IMR-90 (cell line): ENCODE data around the gene CDH22. TPM values are rescaled to one million over a fixed set of nuclear protein-coding genes. Genes with fewer than 3 reads are reported as not detected.

Source experiments
- ATAC-seq: fragments of 200-7000 bp; cut with Tn5 transposase; 2 replicates; pipeline ENCODE4 v1.9.1; 2020; ENCODE audit warnings: low read depth, mild to moderate bottlenecking, moderate library complexity
- BruUV-seq: library from RNA; stranded (reverse); fragments of 400-500 nt; replicated peaks from 2 replicates; lab custom pipeline; 2021; lab: Mats Ljungman, UMichigan
- CTCF ChIA-PET: fragments of 300-600 bp; formaldehyde crosslinking; extraction: SDS; loops from one replicate; lab custom pipeline; 2021; ENCODE audit warnings: antibody characterized with exemption; lab: Yijun Ruan, JAX
- POLR2A ChIA-PET: fragments of 300-600 bp; sonication (Branson Sonifier 250); formaldehyde crosslinking; loops from one replicate; lab custom pipeline; 2022; ENCODE audit warnings: antibody characterized with exemption; ENCODE audit not compliant: unreplicated experiment; lab: Charles Lee
- DNase-seq: peaks from one replicate; pipeline ENCODE4 v3.0.0; 2013
- H2AFZ ChIP-seq: replicated peaks from 2 replicates; pipeline ENCODE3; 2013; ENCODE audit warnings: low read length, mild to moderate bottlenecking; ENCODE audit not compliant: poor library complexity
- H2AK5ac ChIP-seq: 2 replicates; pipeline ENCODE4 v1.6.1; 2013; ENCODE audit warnings: low read depth, low read length, inconsistent platforms
- H2AK9ac ChIP-seq: replicated peaks from 2 replicates; pipeline ENCODE3; 2013; ENCODE audit warnings: mild to moderate bottlenecking, low read depth, low read length, moderate library complexity; ENCODE audit not compliant: poor library complexity
- H2BK120ac ChIP-seq: 2 replicates; pipeline ENCODE4 v1.6.1; 2013; ENCODE audit warnings: low read depth, low read length, inconsistent platforms
- H2BK15ac ChIP-seq: 3 replicates; pipeline ENCODE4 v1.6.1; 2013; ENCODE audit warnings: low read depth, low read length, inconsistent platforms
- H2BK20ac ChIP-seq: 2 replicates; pipeline ENCODE4 v1.6.1; 2013; ENCODE audit warnings: low read depth, mild to moderate bottlenecking, inconsistent platforms, low read length, moderate library complexity
- H2BK5ac ChIP-seq: 2 replicates; pipeline ENCODE4 v1.6.1; 2013; ENCODE audit warnings: mild to moderate bottlenecking, low read depth, low read length, inconsistent platforms; ENCODE audit not compliant: poor library complexity, severe bottlenecking
- H3K14ac ChIP-seq: replicated peaks from 2 replicates; pipeline ENCODE4 v1.6.1; 2013; ENCODE audit warnings: low read depth, low read length, inconsistent platforms
- H3K18ac ChIP-seq: 2 replicates; pipeline ENCODE4 v1.6.1; 2013; ENCODE audit warnings: low read depth, low read length, control low read depth
- H3K23ac ChIP-seq: 2 replicates; pipeline ENCODE4 v1.6.1; 2013; ENCODE audit warnings: low read depth, low read length, inconsistent platforms
- H3K27ac ChIP-seq: 2 replicates; pipeline ENCODE4 v1.5.1; 2013; ENCODE audit warnings: mild to moderate bottlenecking, control low read depth, low read length; ENCODE audit not compliant: insufficient read depth
- H3K27me3 ChIP-seq: 2 replicates; pipeline ENCODE4 v1.6.1; 2013; ENCODE audit warnings: low read length; ENCODE audit not compliant: control insufficient read depth, insufficient read depth
- H3K36me3 ChIP-seq: 2 replicates; pipeline ENCODE4 v1.6.1; 2013; ENCODE audit warnings: low read length, mixed read lengths; ENCODE audit not compliant: control insufficient read depth, insufficient read depth
- H3K4ac ChIP-seq: 2 replicates; pipeline ENCODE4 v1.6.1; 2013; ENCODE audit warnings: low read depth, low read length, inconsistent platforms
- H3K4me1 ChIP-seq: 2 replicates; pipeline ENCODE4 v1.6.1; 2013; ENCODE audit warnings: low read length, mixed read lengths; ENCODE audit not compliant: control insufficient read depth, insufficient read depth
- H3K4me2 ChIP-seq: 2 replicates; pipeline ENCODE4 v1.6.1; 2013; ENCODE audit warnings: low read depth, mild to moderate bottlenecking, control low read depth, low read length, moderate library complexity
- H3K4me3 ChIP-seq: 2 replicates; pipeline ENCODE4 v1.5.1; 2013; ENCODE audit warnings: low read depth, mild to moderate bottlenecking, control low read depth, low read length, moderate library complexity; ENCODE audit not compliant: insufficient read depth
- H3K56ac ChIP-seq: 2 replicates; pipeline ENCODE4 v1.6.1; 2013; ENCODE audit warnings: low read length, inconsistent platforms; ENCODE audit not compliant: insufficient read depth; ENCODE audit errors: extremely low read depth
- H3K79me1 ChIP-seq, 2 experiments: 2 replicates each; pipeline ENCODE4 v1.6.1; 2013; ENCODE audit warnings: low read length in 2 of 2, inconsistent platforms in 1 of 2, low read depth in 1 of 2
- H3K9ac ChIP-seq: 2 replicates; pipeline ENCODE4 v1.6.1; 2013; ENCODE audit warnings: low read depth, low read length, control low read depth
- H3K9me1 ChIP-seq: 2 replicates; pipeline ENCODE4 v1.6.1; 2013; ENCODE audit warnings: low read length, inconsistent platforms; ENCODE audit not compliant: insufficient read depth
- H3K9me3 ChIP-seq: 2 replicates; pipeline ENCODE4 v1.6.1; 2013; ENCODE audit warnings: low read length; ENCODE audit not compliant: control insufficient read depth, insufficient read depth
- H4K20me1 ChIP-seq: 2 replicates; pipeline ENCODE4 v1.6.1; 2013; ENCODE audit warnings: low read length, inconsistent platforms; ENCODE audit not compliant: insufficient read depth
- H4K5ac ChIP-seq: 2 replicates; pipeline ENCODE4 v1.6.1; 2013; ENCODE audit warnings: mild to moderate bottlenecking, low read depth, low read length, control low read depth
- H4K8ac ChIP-seq, 2 experiments: 2 replicates each; pipeline ENCODE4 v1.6.1; 2013; ENCODE audit warnings: low read depth in 2 of 2, low read length in 2 of 2, control low read depth in 1 of 2, inconsistent platforms in 1 of 2
- H4K91ac ChIP-seq: 2 replicates; pipeline ENCODE4 v1.6.1; 2013; ENCODE audit warnings: low read depth, low read length, inconsistent platforms; ENCODE audit not compliant: insufficient read depth
- BHLHE40 ChIP-seq: fragments of 150-350 bp; IDR thresholded peaks from 2 replicates; pipeline ENCODE4 v1.6.1; 2016; ENCODE audit warnings: mild to moderate bottlenecking, low read depth, low read length
- CEBPB ChIP-seq: IDR thresholded peaks from 2 replicates; pipeline ENCODE4 v1.6.1; 2012; ENCODE audit warnings: low read depth, low read length, improper control_type of control experiment
- ELK1 ChIP-seq: fragments of 150-350 bp; IDR thresholded peaks from 2 replicates; pipeline ENCODE4 v1.6.1; 2016; ENCODE audit warnings: low read depth, mild to moderate bottlenecking, low read length, moderate library complexity, borderline replicate concordance
- FOS ChIP-seq: fragments of 150-350 bp; IDR thresholded peaks from 2 replicates; pipeline ENCODE4 v1.6.1; 2016; ENCODE audit warnings: low read depth, low read length
- MAFK ChIP-seq: IDR thresholded peaks from 2 replicates; pipeline ENCODE4 v1.6.1; 2012; ENCODE audit warnings: low read depth, low read length, improper control_type of control experiment
- MXI1 ChIP-seq: IDR thresholded peaks from 2 replicates; pipeline ENCODE4 v1.6.1; 2012; ENCODE audit warnings: low read depth, mild to moderate bottlenecking, low read length, moderate library complexity, borderline replicate concordance
- RAD21 ChIP-seq: IDR thresholded peaks from 2 replicates; pipeline ENCODE4 v1.6.1; 2012; ENCODE audit warnings: low read length, improper control_type of control experiment
- WGBS, 2 experiments: methylation state at CpG; one replicate each; pipeline versions ENCODE4 v1.1.5 to v1.1.7; 2013; ENCODE audit warnings: missing lambda C conversion rate in 2 of 2; ENCODE audit not compliant: insufficient read length in 1 of 2; ENCODE audit errors: extremely low coverage in 2 of 2; 5-methylcytosine and 5-hydroxymethylcytosine counted together
- dilution Hi-C: fragments of 300-500 bp; cut with HindIII; formaldehyde crosslinking; loops from one replicate; pipeline ENCODE4 v1.14.3; 2018; ENCODE audit warnings: low sequenced_read_pairs; ENCODE audit not compliant: unreplicated experiment
- in situ Hi-C: fragments of 300-500 bp; cut with MboI; formaldehyde crosslinking; loops from 3 replicates; pipeline ENCODE4 v1.14.3; 2019; ENCODE audit warnings: low sequenced_read_pairs, inconsistent platforms, mixed read lengths
- intact Hi-C: fragments of 100-400 bp; cut with micrococcal nuclease; formaldehyde crosslinking; loops from 2 replicates; pipeline ENCODE4 v1.10.0; 2022
- polyA plus RNA-seq, 3 experiments: library from polyadenylated mRNA; depleted of rRNA; stranded (reverse); fragments of >200 nt; gene quantifications; 2 replicates each; pipeline ENCODE4 v1.2.3, GENCODE V29; 2012; ENCODE audit warnings: low replicate concordance in 1 of 3
- total RNA-seq: library from RNA; depleted of rRNA; stranded (reverse); fragments of >200 nt; gene quantifications from 2 replicates; pipeline ENCODE4 v1.2.3, GENCODE V29; 2012

Gene CDH22
- total and polyA plus RNA-seq, 2 of the 4 experiments (the other 2 are of a cell fraction), result not detected

- Histone ChIP-seq H4K5ac (no peak overlapping the region), H4K20me1 (no peaks in the 10 kb centered on the region), H4K91ac (no peak overlapping the region), H3K27ac (no peak overlapping the region), H3K79me1 (no peaks in the 10 kb centered on the region), H3K18ac (no peak overlapping the region), H3K4me3 (no peak overlapping the region), H3K23ac (no peak overlapping the region), H2BK20ac (no peak overlapping the region), H3K9me1 (no peaks in the 10 kb centered on the region), H3K4me2 (no peak overlapping the region), H2BK120ac (no peak overlapping the region), H3K56ac (no peak overlapping the region), H3K36me3 (no peaks in the 10 kb centered on the region), H3K4ac (no peak overlapping the region), H2BK15ac (no peak overlapping the region), H2BK5ac (no peak overlapping the region), H3K4me1 (no peaks in the 10 kb centered on the region), H3K9ac (no peak overlapping the region), H3K9me3 (no peaks in the 10 kb centered on the region), H2AK9ac (no peak overlapping the region), H4K8ac (no peak overlapping the region), H2AK5ac (no peak overlapping the region), H2AFZ (no peak overlapping the region), H3K27me3 (peaks cover 59% of the 10 kb centered on the region), H3K14ac (no peak overlapping the region)
- TF ChIP-seq BHLHE40 (no peak), CEBPB (no peak), MAFK (no peak), MXI1 (no peak), RAD21 (no peak), FOS (no peak), ELK1 (no peak)
- in situ Hi-C loops, result no loop called here
- peak; percentile 27; the same call in 1 of the 2 replicates for ATAC-seq
- ChIA-PET POLR2A (no interaction called here), CTCF (no interaction called here)
- no TSS peak for BruUV-seq
- dilution Hi-C loops, result no loop called here
- intact Hi-C loops, result no loop called here
- no CpG with 5 or more reads among the region's 4 CpGs for WGBS, 2 experiments
- peak; percentile 51 for DNase-seq
These were observed 3.9 kb downstream of the CDH22 start for GRCh38 chr20:46304361-46304760.
